Inflammatory macrophage treated with lipopolysaccharide for 1 hour (primary cell): Measurements from ENCODE around the gene OR4D2.
"Not testable (repeated sequence)": the region's sequence is repeated elsewhere in the genome, so short reads cannot be mapped to it uniquely, and the experiment has no call there.

Experiments used
- DNase-seq, 2 donors: peaks; one replicate each; pipeline ENCODE4 v3.0.0-alpha.2; 2020 to 2022

The OR4D2 gene

GRCh38 chr17:58166682-58167081, at the start of gene OR4D2:
OR4D2 (plus strand) TSS chr17:58166982; CDS start chr17:58169656, 2,674 bp downstream.
- no peak for DNase-seq

- DNase-seq = no peak
These were observed 49.4 kb upstream of the OR4D2 start for GRCh38 chr17:58117382-58117781.

GRCh38 chr17:58119491-58119890, 47.3 kb upstream of the OR4D2 start:
- no peak for DNase-seq

DNA sequence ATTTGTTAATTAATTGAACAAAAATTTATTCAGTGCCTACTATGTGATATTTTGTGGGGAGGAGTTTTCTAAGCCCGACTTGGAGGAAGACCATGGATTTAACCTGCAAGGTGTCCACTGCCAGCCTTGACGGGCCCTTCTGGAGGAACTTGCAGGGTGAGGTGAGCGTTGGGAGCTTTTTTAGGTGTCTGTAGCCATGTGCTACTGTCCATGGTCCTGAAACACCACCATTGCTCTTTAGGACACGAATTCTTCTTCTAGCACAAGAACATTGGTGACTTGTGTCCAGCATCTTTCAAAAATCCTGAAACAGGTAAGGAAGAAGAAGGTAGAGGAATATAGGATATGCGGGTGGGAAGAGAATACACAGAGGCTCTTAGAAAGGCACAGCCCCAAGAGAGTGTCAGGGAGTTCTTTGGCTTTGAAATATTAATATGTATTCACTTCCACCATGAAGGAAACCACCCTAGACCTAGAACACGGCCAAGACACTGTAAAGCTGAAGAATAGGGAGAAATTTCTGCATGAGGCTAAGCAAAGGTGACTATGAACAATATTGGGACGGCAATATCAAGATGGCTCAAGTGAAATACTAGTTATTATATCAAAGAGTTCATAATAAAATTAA, 46.5 kb upstream of the OR4D2 start:
- peak in 1 of 2 donors; percentile 55 for DNase-seq

- peak; percentile 7 to 25 for DNase-seq
These were observed 44.9 kb upstream of the OR4D2 start for GRCh38 chr17:58121925-58122324.

DNA sequence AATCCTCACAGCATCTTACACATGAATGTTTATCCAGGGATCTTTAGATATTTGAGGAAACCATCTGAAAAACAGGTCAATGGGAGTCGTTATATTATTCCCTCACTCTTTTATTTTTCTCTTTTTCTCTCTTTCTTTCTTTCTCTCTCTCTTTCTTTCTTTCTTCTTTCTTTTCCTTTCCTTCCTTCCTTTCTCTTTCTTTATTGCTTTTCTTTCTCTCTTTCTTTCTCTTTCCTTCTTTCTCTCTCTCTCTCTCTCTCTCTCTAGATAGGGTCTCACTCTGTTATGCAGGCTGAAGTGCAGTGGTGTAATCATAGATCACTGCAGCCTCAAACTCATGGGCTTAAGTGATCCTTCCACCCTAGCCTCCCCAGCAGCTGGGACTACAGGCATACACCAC, 38.9 kb upstream of the OR4D2 start:
- DNase-seq = no peak

DNA sequence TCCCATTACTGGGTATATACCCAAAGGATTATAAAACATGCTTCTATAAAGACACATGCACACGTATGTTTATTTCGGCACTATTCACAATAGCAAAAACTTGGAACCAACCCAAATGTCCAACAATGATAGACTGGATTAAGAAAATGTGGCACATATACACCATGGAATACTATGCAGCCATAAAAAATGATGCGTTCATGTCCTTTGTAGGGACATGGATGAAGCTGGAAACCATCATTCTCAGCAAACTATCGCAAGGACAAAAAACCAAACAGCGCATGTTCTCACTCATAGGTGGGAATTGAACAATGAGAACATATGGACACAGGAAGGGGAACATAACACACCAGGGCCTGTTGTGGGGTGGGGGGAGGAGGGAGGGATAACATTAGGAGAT, 34.1 kb upstream of the OR4D2 start:
- not testable (repeated sequence) for DNase-seq

GRCh38 chr17:58136669-58137279, 30.0 kb upstream of the OR4D2 start:
- no peak for DNase-seq

DNA sequence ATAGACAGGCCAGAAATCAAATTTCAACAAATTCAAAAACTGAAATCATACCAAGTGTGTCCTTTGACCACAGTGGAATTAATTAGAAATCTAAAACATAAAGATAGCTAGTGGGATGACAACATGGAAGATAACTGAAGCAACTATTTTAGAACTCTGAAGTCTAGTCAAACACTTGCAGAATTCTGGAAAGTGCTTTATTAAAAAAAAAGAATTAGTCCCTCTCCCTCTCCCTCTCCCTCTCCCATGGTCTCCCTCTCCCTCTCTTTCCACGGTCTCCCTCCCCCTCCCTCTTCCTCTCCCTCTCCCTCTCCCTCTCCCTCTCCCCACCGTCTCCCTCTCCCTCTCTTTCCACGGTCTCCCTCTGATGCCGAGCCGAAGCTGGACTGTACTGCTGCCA, 25.3 kb upstream of the OR4D2 start:
- no peak for DNase-seq

- DNase-seq = not testable (repeated sequence)
These were observed 23.4 kb upstream of the OR4D2 start for GRCh38 chr17:58143335-58143734.

- no peak for DNase-seq
These were observed 22.0 kb upstream of the OR4D2 start for GRCh38 chr17:58144801-58145200.

GRCh38 chr17:58147930-58148434, 18.8 kb upstream of the OR4D2 start, which contains the start of gene OR4D1:
OR4D1 (plus strand) TSS chr17:58148384; CDS start chr17:58155154, 6,770 bp downstream.
- no peak for DNase-seq

GRCh38 chr17:58148609-58149008, 18.2 kb upstream of the OR4D2 start:
- no peak for DNase-seq

DNA sequence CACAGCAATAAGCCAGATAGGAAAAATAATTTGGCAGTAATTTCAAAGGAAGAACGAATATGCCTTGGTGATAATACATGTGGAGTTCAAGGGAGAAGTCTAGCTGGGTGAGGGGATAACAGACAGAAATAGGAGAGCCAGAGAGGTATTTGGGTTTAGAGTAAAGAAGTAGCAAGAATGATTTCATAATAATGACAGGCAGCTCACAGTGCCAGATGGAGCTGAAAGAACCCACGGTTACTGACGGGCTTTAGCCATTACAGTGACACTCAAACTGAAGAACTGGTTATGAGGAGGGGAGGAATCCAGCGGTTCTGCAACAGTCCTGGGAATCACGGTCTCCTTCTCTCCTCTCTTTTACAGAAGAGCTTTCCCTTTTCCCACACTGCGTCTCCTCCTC, 16.4 kb upstream of the OR4D2 start:
- no peak for DNase-seq

GRCh38 chr17:58153046-58153445, 13.7 kb upstream of the OR4D2 start:
- DNase-seq = peak in 1 of 2 donors; percentile 10

GRCh38 chr17:58153671-58154070, 13.1 kb upstream of the OR4D2 start:
- no peak for DNase-seq

DNA sequence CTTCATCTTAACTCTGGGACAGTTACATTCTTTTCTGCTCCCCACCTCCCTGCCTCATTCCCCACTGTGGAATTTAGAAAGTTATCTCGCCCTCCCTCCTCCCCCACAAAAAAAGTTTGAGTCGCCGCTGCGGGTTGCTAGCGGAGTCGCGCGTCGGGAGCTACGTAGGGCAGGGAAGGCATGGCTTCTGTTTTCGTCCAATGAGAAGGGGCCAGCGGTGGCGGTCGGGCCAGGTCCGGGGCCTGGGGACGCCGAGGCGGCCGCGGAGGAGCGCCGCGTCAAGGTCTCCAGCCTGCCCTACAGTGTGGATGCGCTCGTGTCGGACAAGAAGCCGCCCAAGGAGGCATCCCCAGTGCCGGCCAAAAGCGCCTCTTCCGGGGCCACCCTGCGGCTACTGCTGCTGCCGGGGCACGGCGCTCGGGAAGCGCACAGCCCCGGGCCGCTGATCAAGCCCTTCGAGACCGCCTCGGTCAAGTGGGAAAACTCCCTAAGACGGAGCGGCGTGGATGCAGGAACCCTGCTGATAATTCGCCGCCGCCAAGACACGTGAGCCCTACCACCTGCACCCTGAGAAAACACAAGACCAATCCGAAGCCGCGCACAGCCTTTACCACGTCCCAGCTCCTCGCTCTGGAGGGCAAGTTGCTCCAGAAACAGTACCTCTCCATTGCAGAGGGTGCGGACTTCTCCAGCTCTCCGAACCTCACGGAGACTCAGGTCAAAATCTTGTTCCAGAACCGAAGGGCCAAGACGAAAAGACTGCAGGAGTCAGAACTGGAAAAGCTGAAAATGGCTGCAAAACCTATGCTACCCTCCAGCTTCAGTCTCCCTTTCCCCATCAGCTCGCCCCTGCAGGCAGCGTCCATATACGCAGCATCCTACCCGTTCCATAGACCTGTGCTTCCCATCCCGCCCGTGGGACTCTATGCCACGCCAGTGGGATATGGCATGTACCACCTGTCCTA, 9.7 kb upstream of the OR4D2 start:
- DNase-seq = peak; percentile 19 to 38

GRCh38 chr17:58158181-58158580, 8.6 kb upstream of the OR4D2 start:
- no peak for DNase-seq

GRCh38 chr17:58161566-58161965, 5.2 kb upstream of the OR4D2 start:
- no peak for DNase-seq

GRCh38 chr17:58165981-58166380, 801 bp upstream of the OR4D2 start:
- no peak for DNase-seq

- DNase-seq = no peak
These were observed 3.8 kb downstream of the OR4D2 start for GRCh38 chr17:58170622-58171021.

- DNase-seq = no peak
These were observed 5.7 kb downstream of the OR4D2 start for GRCh38 chr17:58172369-58173071.

- no peak for DNase-seq
These were observed 8.1 kb downstream of the OR4D2 start for GRCh38 chr17:58174871-58175270.
